AG10803 (cell line): ENCODE measurements around the gene SERPING1.

Experiments
- DNase-seq: peaks from one replicate; pipeline ENCODE4 v3.0.0; 2010; ENCODE audit warnings: low read depth
- H3K4me3 ChIP-seq: 2 replicates; pipeline ENCODE4 v1.5.1; 2011; ENCODE audit warnings: mild to moderate bottlenecking, low read length, control low read depth
- CTCF ChIP-seq: conservative IDR thresholded peaks from 2 replicates; pipeline ENCODE4 v1.5.1; 2011; ENCODE audit warnings: mild to moderate bottlenecking, low read length, control low read depth, inconsistent platforms

The SERPING1 gene

GRCh38 chr11:57652662-57653061 lies 55.2 kb downstream of the SERPING1 start:
- no peak for DNase-seq
- TF ChIP-seq CTCF, result no peak
- no peak overlapping the region for H3K4me3 ChIP-seq

- no peak for DNase-seq
Measured at GRCh38 chr11:57653163-57653562, 55.7 kb downstream of the SERPING1 start.

GRCh38 chr11:57656885-57657193 lies 59.4 kb downstream of the SERPING1 start:
- no peak for TF ChIP-seq CTCF
- peak overlapping the region; percentile 69 for H3K4me3 ChIP-seq
- no peak for DNase-seq

More at GRCh38 chr11:57653163-57653562, 55.7 kb downstream of the SERPING1 start:
- no peak overlapping the region for H3K4me3 ChIP-seq
- no peak for TF ChIP-seq CTCF

- H3K4me3 ChIP-seq, result peak within 1 kb of the TSS; percentile 89
- peak; percentile 98 for DNase-seq
- peak; percentile 11; the same call in 1 of the 2 replicates for TF ChIP-seq CTCF
Measured at GRCh38 chr11:57657194-57658022, 59.9 kb downstream of the SERPING1 start, which contains the start of gene CLP1. TSS of gene CLP1 (plus strand) at chr11:57657762. CDS start at chr11:57659477, 1,715 bp downstream.

GRCh38 chr11:57658023-57658361 lies 60.5 kb downstream of the SERPING1 start:
- peak overlapping the region; percentile 89 for H3K4me3 ChIP-seq
- no peak for DNase-seq

GRCh38 chr11:57659669-57660068 lies 62.2 kb downstream of the SERPING1 start:
- TF ChIP-seq CTCF, result no peak
- no peak for DNase-seq
- H3K4me3 ChIP-seq, result no peak overlapping the region

More at GRCh38 chr11:57658023-57658361, 60.5 kb downstream of the SERPING1 start:
- no peak for TF ChIP-seq CTCF

GRCh38 chr11:57662893-57663292 lies 65.4 kb downstream of the SERPING1 start:
- 0 out of 2 replicates have a peak, but pooled peaks have one; percentile 2 for TF ChIP-seq CTCF
- no peak overlapping the region for H3K4me3 ChIP-seq
- no peak for DNase-seq
